HEK293 (cell line): ENCODE results near the gene JAZF1.

Experiments used
- GLI4 ChIP-seq: fragments of 450-650 bp; formaldehyde crosslinking; IDR thresholded peaks from 2 replicates; pipeline ENCODE4 v1.5.1; 2016; ENCODE audit warnings: missing biosample characterization, missing genetic modification characterization
- HOXA7 ChIP-seq: sonication (generic); formaldehyde crosslinking; IDR thresholded peaks from 2 replicates; pipeline ENCODE4 v1.8.1; 2022; ENCODE audit warnings: missing genetic modification reagents, borderline replicate concordance
- MYNN ChIP-seq: fragments of 450-650 bp; formaldehyde crosslinking; IDR thresholded peaks from 2 replicates; pipeline ENCODE4 v1.5.1; 2016; ENCODE audit warnings: missing biosample characterization, missing genetic modification characterization, borderline replicate concordance
- PBX3 ChIP-seq: sonication (generic); formaldehyde crosslinking; IDR thresholded peaks from 2 replicates; pipeline ENCODE4 v1.8.1; 2022; ENCODE audit warnings: mild to moderate bottlenecking, moderate library complexity, missing genetic modification reagents
- YY1 ChIP-seq: fragments of 450-650 bp; formaldehyde crosslinking; IDR thresholded peaks from 2 replicates; pipeline ENCODE4 v1.5.1; 2018; ENCODE audit warnings: missing biosample characterization, missing genetic modification characterization
- ZBTB1 ChIP-seq: fragments of 450-650 bp; formaldehyde crosslinking; IDR thresholded peaks from 2 replicates; pipeline ENCODE4 v1.5.1; 2016; ENCODE audit warnings: missing biosample characterization, missing genetic modification characterization
- ZNF19 ChIP-seq: fragments of 450-650 bp; formaldehyde crosslinking; IDR thresholded peaks from 2 replicates; pipeline ENCODE4; 2016; ENCODE audit warnings: missing biosample characterization, missing genetic modification characterization, low read depth
- ZNF777 ChIP-seq: fragments of 450-650 bp; formaldehyde crosslinking; IDR thresholded peaks from 2 replicates; pipeline ENCODE4 v1.5.1; 2017; ENCODE audit warnings: missing biosample characterization, missing genetic modification characterization, borderline replicate concordance
- TF ChIP-seq, protein P1 (sequence below): fragments of 450-650 bp; formaldehyde crosslinking; IDR thresholded peaks from 2 replicates; pipeline ENCODE4 v1.5.1; 2016; ENCODE audit warnings: missing biosample characterization, missing genetic modification characterization
- TF ChIP-seq, protein P2 (sequence below): fragments of 450-650 bp; formaldehyde crosslinking; IDR thresholded peaks from 2 replicates; pipeline ENCODE4 v1.5.1; 2017; ENCODE audit warnings: missing biosample characterization, missing genetic modification characterization

DNA sequence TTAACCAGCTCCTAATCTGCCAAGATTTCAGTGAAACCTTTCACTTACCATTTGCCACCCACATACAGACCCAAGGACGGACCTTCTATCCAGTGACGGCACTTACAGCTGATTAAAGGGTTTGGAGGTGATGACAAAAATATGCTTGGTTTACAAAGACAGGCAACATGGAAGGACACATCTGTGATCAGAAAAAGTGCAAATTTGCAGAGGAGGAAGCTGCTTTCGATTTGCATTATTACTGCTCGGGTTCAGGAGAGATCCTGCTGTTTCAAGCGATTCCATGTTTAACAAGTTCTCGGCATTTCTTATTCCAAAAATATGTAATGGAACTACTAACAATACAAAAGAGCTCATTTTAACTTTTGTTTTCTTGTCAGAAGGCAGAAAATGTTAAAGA is 109.0 kb downstream of the JAZF1 start:
- TF ChIP-seq MYNN (tag by site-specific recombination) (no peak), GLI4 (tag by site-specific recombination) (no peak), HOXA7 (CRISPR knock-in tag) (no peak), ZBTB1 (tag by site-specific recombination) (no peak), PBX3 (CRISPR knock-in tag) (no peak), ZNF19 (no peak), ZNF777 (no peak), YY1 (no peak)
- TF ChIP-seq, protein P1, sequence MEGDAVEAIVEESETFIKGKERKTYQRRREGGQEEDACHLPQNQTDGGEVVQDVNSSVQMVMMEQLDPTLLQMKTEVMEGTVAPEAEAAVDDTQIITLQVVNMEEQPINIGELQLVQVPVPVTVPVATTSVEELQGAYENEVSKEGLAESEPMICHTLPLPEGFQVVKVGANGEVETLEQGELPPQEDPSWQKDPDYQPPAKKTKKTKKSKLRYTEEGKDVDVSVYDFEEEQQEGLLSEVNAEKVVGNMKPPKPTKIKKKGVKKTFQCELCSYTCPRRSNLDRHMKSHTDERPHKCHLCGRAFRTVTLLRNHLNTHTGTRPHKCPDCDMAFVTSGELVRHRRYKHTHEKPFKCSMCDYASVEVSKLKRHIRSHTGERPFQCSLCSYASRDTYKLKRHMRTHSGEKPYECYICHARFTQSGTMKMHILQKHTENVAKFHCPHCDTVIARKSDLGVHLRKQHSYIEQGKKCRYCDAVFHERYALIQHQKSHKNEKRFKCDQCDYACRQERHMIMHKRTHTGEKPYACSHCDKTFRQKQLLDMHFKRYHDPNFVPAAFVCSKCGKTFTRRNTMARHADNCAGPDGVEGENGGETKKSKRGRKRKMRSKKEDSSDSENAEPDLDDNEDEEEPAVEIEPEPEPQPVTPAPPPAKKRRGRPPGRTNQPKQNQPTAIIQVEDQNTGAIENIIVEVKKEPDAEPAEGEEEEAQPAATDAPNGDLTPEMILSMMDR (tag by site-specific recombination), result no peak
- TF ChIP-seq, protein P2, sequence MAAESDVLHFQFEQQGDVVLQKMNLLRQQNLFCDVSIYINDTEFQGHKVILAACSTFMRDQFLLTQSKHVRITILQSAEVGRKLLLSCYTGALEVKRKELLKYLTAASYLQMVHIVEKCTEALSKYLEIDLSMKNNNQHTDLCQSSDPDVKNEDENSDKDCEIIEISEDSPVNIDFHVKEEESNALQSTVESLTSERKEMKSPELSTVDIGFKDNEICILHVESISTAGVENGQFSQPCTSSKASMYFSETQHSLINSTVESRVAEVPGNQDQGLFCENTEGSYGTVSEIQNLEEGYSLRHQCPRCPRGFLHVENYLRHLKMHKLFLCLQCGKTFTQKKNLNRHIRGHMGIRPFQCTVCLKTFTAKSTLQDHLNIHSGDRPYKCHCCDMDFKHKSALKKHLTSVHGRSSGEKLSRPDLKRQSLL (tag by site-specific recombination), result no peak
